Neuronal stem cell (in vitro differentiated cells): ENCODE measurements around the gene FDXR.

Experiments used
- DNase-seq: peaks from one replicate; pipeline ENCODE4 v3.0.0-alpha.2; 2013; ENCODE audit warnings: low spot score
- H2AFZ ChIP-seq: one replicate; pipeline ENCODE4 v1.6.1; 2013; ENCODE audit warnings: mild to moderate bottlenecking, low read length, inconsistent platforms
- H2AK5ac ChIP-seq: 2 replicates; pipeline ENCODE4 v1.6.1; 2013; ENCODE audit warnings: low read depth, mild to moderate bottlenecking, inconsistent platforms, low read length, moderate library complexity, mixed read lengths
- H2BK120ac ChIP-seq: 2 replicates; pipeline ENCODE4 v1.6.1; 2013; ENCODE audit warnings: low read depth, mild to moderate bottlenecking, inconsistent platforms, low read length, moderate library complexity, mixed read lengths
- H2BK12ac ChIP-seq: one replicate; pipeline ENCODE4 v1.6.1; 2013; ENCODE audit warnings: low read length, inconsistent platforms
- H2BK15ac ChIP-seq: 2 replicates; pipeline ENCODE4 v1.6.1; 2013; ENCODE audit warnings: mild to moderate bottlenecking, low read length, inconsistent platforms, mixed read lengths
- H2BK5ac ChIP-seq: one replicate; pipeline ENCODE4 v1.6.1; 2013; ENCODE audit warnings: inconsistent platforms, mild to moderate bottlenecking, low read length, moderate library complexity
- H3K14ac ChIP-seq: one replicate; pipeline ENCODE4 v1.6.1; 2013; ENCODE audit warnings: low read length, inconsistent platforms
- H3K18ac ChIP-seq: 2 replicates; pipeline ENCODE4 v1.6.1; 2013; ENCODE audit warnings: low read length, inconsistent platforms
- H3K23ac ChIP-seq: 2 replicates; pipeline ENCODE4 v1.6.1; 2013; ENCODE audit warnings: low read depth, mild to moderate bottlenecking, mixed read lengths, low read length, inconsistent platforms; ENCODE audit not compliant: poor library complexity
- H3K27ac ChIP-seq: replicated peaks from 3 replicates; pipeline ENCODE4 v1.5.1; 2013; ENCODE audit warnings: low read length, inconsistent platforms
- H3K27me3 ChIP-seq, 3 experiments: 2 replicates each; pipeline ENCODE4 v1.6.1; 2013; ENCODE audit warnings: low read length in 3 of 3, mild to moderate bottlenecking in 2 of 3, inconsistent platforms in 1 of 3, low read depth in 1 of 3, mixed read lengths in 1 of 3, moderate library complexity in 1 of 3; ENCODE audit not compliant: control insufficient read depth in 3 of 3, insufficient read depth in 3 of 3
- H3K36me3 ChIP-seq, 2 donors: replicated peaks in 1 of 2; 2 replicates each; pipeline ENCODE4 v1.6.1; 2013; ENCODE audit warnings: low read length in 2 of 2; ENCODE audit not compliant: control insufficient read depth in 2 of 2, insufficient read depth in 2 of 2
- H3K4ac ChIP-seq: 2 replicates; pipeline ENCODE4 v1.6.1; 2013; ENCODE audit warnings: inconsistent platforms, mild to moderate bottlenecking, low read length, moderate library complexity
- H3K4me1 ChIP-seq, 2 donors: 1 replicate in 1 of 2; 2 replicates in 1 of 2; pipeline ENCODE4 v1.6.1; 2013; ENCODE audit warnings: low read length in 2 of 2, low read depth in 1 of 2; ENCODE audit not compliant: control insufficient read depth in 2 of 2, insufficient read depth in 1 of 2
- H3K4me2 ChIP-seq: one replicate; pipeline ENCODE4 v1.6.1; 2013; ENCODE audit warnings: mild to moderate bottlenecking, low read length, inconsistent platforms; ENCODE audit not compliant: insufficient read depth, poor library complexity, severe bottlenecking
- H3K4me3 ChIP-seq, 2 donors: 2 replicates each; pipeline ENCODE4 v1.5.1; 2013; ENCODE audit warnings: low read length in 2 of 2, mild to moderate bottlenecking in 2 of 2, inconsistent platforms in 1 of 2, moderate library complexity in 1 of 2
- H3K79me1 ChIP-seq: one replicate; pipeline ENCODE4 v1.6.1; 2013; ENCODE audit warnings: low read depth, mild to moderate bottlenecking, inconsistent platforms, low read length, moderate library complexity
- H3K9ac ChIP-seq: one replicate; pipeline ENCODE4 v1.6.1; 2013; ENCODE audit warnings: mild to moderate bottlenecking, low read depth, low read length, inconsistent platforms; ENCODE audit not compliant: poor library complexity
- H3K9me3 ChIP-seq, 2 donors: replicated peaks in 1 of 2; 2 replicates each; pipeline versions ENCODE3 to v1.6.1; 2013; ENCODE audit warnings: low read length in 2 of 2, mild to moderate bottlenecking in 2 of 2, inconsistent platforms in 1 of 2, low read depth in 1 of 2, mixed read lengths in 1 of 2, moderate library complexity in 1 of 2; ENCODE audit not compliant: control insufficient read depth in 2 of 2, insufficient read depth in 1 of 2
- H4K8ac ChIP-seq: one replicate; pipeline ENCODE4 v1.6.1; 2013; ENCODE audit warnings: low read depth, mild to moderate bottlenecking, inconsistent platforms, low read length, moderate library complexity
- H4K91ac ChIP-seq: one replicate; pipeline ENCODE4 v1.6.1; 2013; ENCODE audit warnings: low read length, low read depth, mild to moderate bottlenecking, inconsistent platforms; ENCODE audit not compliant: poor library complexity
- WGBS, 2 donors: extraction: QIAGEN DNeasy Blood & Tissue Kit; methylation state at CpG; one replicate each; pipeline ENCODE4 v1.1.7; 2013; ENCODE audit warnings: missing lambda C conversion rate in 2 of 2, mixed read lengths in 1 of 2; ENCODE audit not compliant: insufficient read length in 2 of 2, insufficient replicate concordance in 1 of 2; ENCODE audit errors: extremely low coverage in 2 of 2; 5-methylcytosine and 5-hydroxymethylcytosine counted together

Gene FDXR

GRCh38 chr17:74816905-74817620 lies 55.7 kb downstream of the FDXR start:
- Histone ChIP-seq H3K9ac (no peak overlapping the region), H3K4me2 (no peak overlapping the region), H2BK12ac (no peak overlapping the region), H3K36me3 (peaks cover 11 to 15% of the 10 kb centered on the region in 2 donors), H3K27me3 (no peaks in the 10 kb centered on the region), H3K4me3 (peak overlapping the region in 1 of 2 donors; percentile 6), H2BK5ac (no peak overlapping the region), H3K23ac (no peak overlapping the region), H3K4me1 (peaks cover 0 to 18% of the 10 kb centered on the region in 2 donors), H2BK15ac (no peak overlapping the region), H3K27ac (no peak overlapping the region), H3K14ac (no peak overlapping the region), H3K79me1 (no peaks in the 10 kb centered on the region), H2AK5ac (no peak overlapping the region), H3K9me3 (peaks cover 0 to 4% of the 10 kb centered on the region in 2 donors), H4K8ac (no peak overlapping the region), H2BK120ac (no peak overlapping the region), H4K91ac (no peak overlapping the region), H3K18ac (no peak overlapping the region), H2AFZ (no peak overlapping the region), H3K4ac (no peak overlapping the region)
- no peak for DNase-seq
- no CpG with 5 or more reads among the region's 18 CpGs for WGBS, 2 donors

- no peak overlapping the region for H3K27ac ChIP-seq
- no peak overlapping the region for H2BK5ac ChIP-seq
- no peak overlapping the region for H3K14ac ChIP-seq
- H3K27me3 ChIP-seq = no peaks in the 10 kb centered on the region
- no peak overlapping the region for H3K18ac ChIP-seq
- H2AK5ac ChIP-seq = no peak overlapping the region
- H4K8ac ChIP-seq = no peak overlapping the region
- DNase-seq = no peak
- H2BK15ac ChIP-seq = no peak overlapping the region
- no peaks in the 10 kb centered on the region for H3K79me1 ChIP-seq
- H2BK12ac ChIP-seq = no peak overlapping the region
- no peak overlapping the region for H2BK120ac ChIP-seq
- no peak overlapping the region for H3K4me3 ChIP-seq
- peaks cover 0 to 4% of the 10 kb centered on the region in 2 donors for H3K9me3 ChIP-seq
- no peak overlapping the region for H3K23ac ChIP-seq
- no peak overlapping the region for H3K4me2 ChIP-seq
- H3K9ac ChIP-seq = no peak overlapping the region
- no peak overlapping the region for H3K4ac ChIP-seq
- H3K4me1 ChIP-seq = peaks cover 0 to 20% of the 10 kb centered on the region in 2 donors
- no CpG with 5 or more reads among the region's 15 CpGs for WGBS, 2 donors
- no peak overlapping the region for H2AFZ ChIP-seq
- no peak overlapping the region for H4K91ac ChIP-seq
- H3K36me3 ChIP-seq = peaks cover 10 to 14% of the 10 kb centered on the region in 2 donors
Measured at GRCh38 chr17:74815550-74816370, 57.0 kb downstream of the FDXR start.

- Histone ChIP-seq H3K4ac (no peak overlapping the region), H3K4me2 (no peak overlapping the region), H2BK15ac (no peak overlapping the region), H3K4me1 (peaks cover 0 to 20% of the 10 kb centered on the region in 2 donors), H2AFZ (no peak overlapping the region), H3K18ac (no peak overlapping the region), H4K91ac (no peak overlapping the region), H2BK5ac (no peak overlapping the region), H3K79me1 (no peaks in the 10 kb centered on the region), H3K36me3 (peaks cover 7 to 10% of the 10 kb centered on the region in 2 donors), H3K4me3 (no peak overlapping the region), H2BK12ac (no peak overlapping the region), H3K27ac (no peak overlapping the region), H3K9ac (no peak overlapping the region), H2BK120ac (no peak overlapping the region), H3K23ac (peak overlapping the region; percentile 17), H3K27me3 (no peaks in the 10 kb centered on the region), H3K14ac (no peak overlapping the region), H3K9me3 (peaks cover 0 to 4% of the 10 kb centered on the region in 2 donors), H2AK5ac (peak overlapping the region; percentile 14), H4K8ac (peak overlapping the region; percentile 66)
- no CpG with 5 or more reads among the region's 7 CpGs for WGBS, 2 donors
- no peak for DNase-seq
Measured at GRCh38 chr17:74815067-74815466, 57.7 kb downstream of the FDXR start.

- no peak for DNase-seq
- no peak overlapping the region for H3K14ac ChIP-seq
- no peaks in the 10 kb centered on the region for H3K27me3 ChIP-seq
- H3K4ac ChIP-seq = no peak overlapping the region
- no peaks in the 10 kb centered on the region for H3K79me1 ChIP-seq
- no peak overlapping the region for H2BK12ac ChIP-seq
- peaks cover 0 to 3% of the 10 kb centered on the region in 2 donors for H3K9me3 ChIP-seq
- WGBS, 2 donors = no CpG with 5 or more reads among the region's 5 CpGs
- H4K8ac ChIP-seq = no peak overlapping the region
- no peak overlapping the region for H4K91ac ChIP-seq
- H2AK5ac ChIP-seq = no peak overlapping the region
- H2BK15ac ChIP-seq = no peak overlapping the region
- no peak overlapping the region for H2AFZ ChIP-seq
- H3K27ac ChIP-seq = no peak overlapping the region
- H3K4me1 ChIP-seq = peaks cover 0 to 20% of the 10 kb centered on the region in 2 donors
- no peak overlapping the region for H3K23ac ChIP-seq
- H3K4me2 ChIP-seq = no peak overlapping the region
- H3K9ac ChIP-seq = no peak overlapping the region
- H2BK120ac ChIP-seq = no peak overlapping the region
- H3K4me3 ChIP-seq = no peak overlapping the region
- no peak overlapping the region for H2BK5ac ChIP-seq
- H3K36me3 ChIP-seq = peaks cover 7% of the 10 kb centered on the region in 2 donors
- H3K18ac ChIP-seq = no peak overlapping the region
Measured at GRCh38 chr17:74814453-74814852, 58.3 kb downstream of the FDXR start.
